Activated T-cell treated with anti-CD3 and anti-CD28 coated beads for 1 hour (primary cell): ENCODE measurements around the gene SLC6A6.

Source experiments
- DNase-seq: peaks from one replicate; pipeline ENCODE4 v3.0.0-alpha.2; 2020; ENCODE audit warnings: low read depth

SLC6A6 gene

GRCh38 chr3:14470461-14470860, 68.1 kb downstream of the SLC6A6 start:
- DNase-seq: no peak

GRCh38 chr3:14471016-14471415, 68.6 kb downstream of the SLC6A6 start:
- no peak for DNase-seq

- no peak for DNase-seq
These were observed 69.3 kb downstream of the SLC6A6 start for GRCh38 chr3:14471690-14472089.

- no peak for DNase-seq
These were observed 70.3 kb downstream of the SLC6A6 start for GRCh38 chr3:14472471-14473351.

GRCh38 chr3:14473411-14473891, 71.0 kb downstream of the SLC6A6 start:
- no peak for DNase-seq

- no peak for DNase-seq
These were observed 72.1 kb downstream of the SLC6A6 start for GRCh38 chr3:14474363-14475081.

GRCh38 chr3:14475621-14476020, 73.2 kb downstream of the SLC6A6 start:
- no peak for DNase-seq

GRCh38 chr3:14476583-14477265, 74.3 kb downstream of the SLC6A6 start:
- DNase-seq: no peak

GRCh38 chr3:14477311-14477935, 75.0 kb downstream of the SLC6A6 start:
- DNase-seq: no peak

- no peak for DNase-seq
These were observed 76.6 kb downstream of the SLC6A6 start for GRCh38 chr3:14478956-14479550.

GRCh38 chr3:14479591-14479990, 77.2 kb downstream of the SLC6A6 start:
- no peak for DNase-seq

- DNase-seq: no peak
These were observed 78.0 kb downstream of the SLC6A6 start for GRCh38 chr3:14480207-14481017.

- no peak for DNase-seq
These were observed 78.7 kb downstream of the SLC6A6 start for GRCh38 chr3:14481018-14481645.

- DNase-seq: no peak
These were observed 79.2 kb downstream of the SLC6A6 start for GRCh38 chr3:14481646-14482036.

- no peak for DNase-seq
These were observed 79.9 kb downstream of the SLC6A6 start for GRCh38 chr3:14482271-14482721.

GRCh38 chr3:14483286-14483685, 80.9 kb downstream of the SLC6A6 start:
- no peak for DNase-seq

- no peak for DNase-seq
These were observed 82.3 kb downstream of the SLC6A6 start for GRCh38 chr3:14484741-14485140.

GRCh38 chr3:14485981-14486380, 83.6 kb downstream of the SLC6A6 start:
- DNase-seq: no peak

GRCh38 chr3:14486460-14486859, 84.1 kb downstream of the SLC6A6 start:
- no peak for DNase-seq

GRCh38 chr3:14487086-14487485, 84.7 kb downstream of the SLC6A6 start:
- DNase-seq: no peak
